Left lung (tissue), 10 donors: ENCODE measurements around the gene IGFL2. TPM values are rescaled to one million over a fixed set of nuclear protein-coding genes. Genes with fewer than 3 reads are reported as not detected.
A peak's percentile ranks its signal among the peaks of the same experiment; 100 is the strongest.

ENCODE experiments used
- ATAC-seq: fragments of 200-7000 bp; cut with Tn5 transposase; one replicate; pipeline ENCODE4 v1.9.1; 2020; ENCODE audit warnings: moderate library complexity
- DNase-seq, 4 donors: peaks; one replicate each; pipeline ENCODE4 v3.0.0-alpha.2; 2013 to 2020
- H3K27ac ChIP-seq, 2 donors: fragments of 200-600 bp; sonication (generic) in 1 of 2; one replicate each; pipeline versions ENCODE4 v1.5.0 to v1.8.0; 2020 to 2021
- H3K27me3 ChIP-seq, 2 donors: fragments of 200-600 bp; sonication (generic) in 1 of 2; one replicate each; pipeline versions ENCODE4 v1.5.0 to v1.8.0; 2020 to 2021
- H3K36me3 ChIP-seq, 2 donors: fragments of 200-600 bp; sonication (generic) in 1 of 2; one replicate each; pipeline versions ENCODE4 v1.5.0 to v1.8.0; 2020 to 2021
- H3K4me1 ChIP-seq, 2 donors: fragments of 200-600 bp; one replicate each; pipeline ENCODE4 v1.8.0; 2021
- H3K4me3 ChIP-seq, 2 donors: fragments of 200-600 bp; sonication (generic) in 1 of 2; one replicate each; pipeline versions ENCODE4 v1.5.0 to v1.8.0; 2020 to 2021; ENCODE audit warnings: mild to moderate bottlenecking in 1 of 2
- H3K9me3 ChIP-seq, 2 donors: fragments of 200-600 bp; sonication (generic) in 1 of 2; one replicate each; pipeline versions ENCODE4 v1.5.0 to v1.8.0; 2020 to 2021
- intact Hi-C, 2 donors: fragments of 100-400 bp; cut with DNase I; formaldehyde crosslinking; loops; one replicate each; pipeline versions ENCODE4 v1.11.2 to v1.14.2; 2022
- polyA plus RNA-seq, 6 donors: library from polyadenylated mRNA; unstranded; fragments of 120-200 nt; gene quantifications; one replicate each; pipeline ENCODE4 v1.2.1, GENCODE V29; 2013; ENCODE audit not compliant: insufficient read length in 6 of 6
- total RNA-seq, 2 donors: library from RNA; stranded (reverse); fragmentation: NEBNext Ultra II Directional; extraction: Animal tissue kit (Norgen Biotek cat#: 25700); gene quantifications; one replicate each; pipeline ENCODE4 v1.2.1, GENCODE V29; 2021
- TF ChIP-seq, protein P1 (sequence below), 2 donors: fragments of 200-600 bp; sonication (generic) in 1 of 2; IDR thresholded peaks; one replicate each; pipeline versions ENCODE4 v1.5.0 to v1.8.0; 2021; ENCODE audit warnings: antibody characterized with exemption in 2 of 2
- donor health status: DM: no; HTN: yes; CAD: no.
- donor health status: DM: no; HTN: no; CAD: no.

Gene IGFL2
- total and polyA plus RNA-seq, 8 donors, result 0.28 to 1.8 (median 1.3) TPM; not detected in 1

DNA sequence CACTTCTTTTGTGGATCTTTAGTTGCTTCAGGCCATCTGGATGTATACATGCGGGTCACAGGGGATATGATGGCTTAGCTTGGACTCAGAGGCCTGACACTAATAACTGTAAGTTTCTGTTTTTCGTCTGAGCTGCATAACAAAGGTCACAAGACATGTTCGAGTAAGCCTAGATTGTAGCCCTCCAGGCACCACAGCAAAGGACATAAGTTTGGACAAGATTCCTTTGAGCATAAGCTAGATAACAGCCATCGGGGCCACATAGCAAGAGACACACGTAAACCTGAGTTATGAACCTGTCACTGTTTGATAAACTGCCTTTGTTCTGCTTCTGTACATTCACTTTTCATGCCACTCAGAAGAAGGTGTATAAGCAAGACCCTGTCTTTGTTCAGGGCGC lies 38.2 kb upstream of the IGFL2 start:
- Histone ChIP-seq H3K9me3 (peaks cover 0 to under 1% of the 10 kb centered on the region in 2 donors), H3K27me3 (peaks cover 0 to 13% of the 10 kb centered on the region in 2 donors), H3K4me3 (no peak overlapping the region), H3K4me1 (no peaks in the 10 kb centered on the region), H3K27ac (no peak overlapping the region), H3K36me3 (no peaks in the 10 kb centered on the region)
- ATAC-seq (no peak), DNase-seq (no peak)
- intact Hi-C loops, result no loop called here
- TF ChIP-seq, protein P1, sequence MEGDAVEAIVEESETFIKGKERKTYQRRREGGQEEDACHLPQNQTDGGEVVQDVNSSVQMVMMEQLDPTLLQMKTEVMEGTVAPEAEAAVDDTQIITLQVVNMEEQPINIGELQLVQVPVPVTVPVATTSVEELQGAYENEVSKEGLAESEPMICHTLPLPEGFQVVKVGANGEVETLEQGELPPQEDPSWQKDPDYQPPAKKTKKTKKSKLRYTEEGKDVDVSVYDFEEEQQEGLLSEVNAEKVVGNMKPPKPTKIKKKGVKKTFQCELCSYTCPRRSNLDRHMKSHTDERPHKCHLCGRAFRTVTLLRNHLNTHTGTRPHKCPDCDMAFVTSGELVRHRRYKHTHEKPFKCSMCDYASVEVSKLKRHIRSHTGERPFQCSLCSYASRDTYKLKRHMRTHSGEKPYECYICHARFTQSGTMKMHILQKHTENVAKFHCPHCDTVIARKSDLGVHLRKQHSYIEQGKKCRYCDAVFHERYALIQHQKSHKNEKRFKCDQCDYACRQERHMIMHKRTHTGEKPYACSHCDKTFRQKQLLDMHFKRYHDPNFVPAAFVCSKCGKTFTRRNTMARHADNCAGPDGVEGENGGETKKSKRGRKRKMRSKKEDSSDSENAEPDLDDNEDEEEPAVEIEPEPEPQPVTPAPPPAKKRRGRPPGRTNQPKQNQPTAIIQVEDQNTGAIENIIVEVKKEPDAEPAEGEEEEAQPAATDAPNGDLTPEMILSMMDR (IDR thresholded peaks at IDR 0.05), result no peak

DNA sequence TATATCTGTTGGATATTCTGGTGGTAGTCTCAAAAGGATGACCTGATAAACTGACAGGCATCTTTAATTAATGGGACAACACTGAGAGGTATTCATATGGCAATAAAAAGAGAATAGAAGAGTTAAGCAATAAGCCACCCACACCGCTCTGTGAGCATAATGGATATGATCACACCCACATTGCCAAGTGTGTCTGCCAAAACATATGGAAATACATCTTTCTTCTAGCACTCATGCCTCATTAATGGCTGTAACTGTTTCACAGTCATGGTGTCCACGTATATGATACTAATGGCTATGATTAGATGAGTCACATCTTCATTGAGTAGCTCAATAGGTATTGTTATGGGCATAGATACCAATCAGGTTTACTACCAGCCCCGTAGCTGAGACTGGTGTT lies 36.7 kb upstream of the IGFL2 start:
- Histone ChIP-seq H3K4me3 (no peak overlapping the region), H3K9me3 (no peaks in the 10 kb centered on the region), H3K27me3 (peaks cover 0 to 25% of the 10 kb centered on the region in 2 donors), H3K4me1 (no peaks in the 10 kb centered on the region), H3K36me3 (no peaks in the 10 kb centered on the region), H3K27ac (no peak overlapping the region)
- no peak for ATAC-seq
- DNase-seq, result no peak
- intact Hi-C loops, result no loop called here
- TF ChIP-seq, protein P1 (IDR thresholded peaks at IDR 0.05), result no peak

DNA sequence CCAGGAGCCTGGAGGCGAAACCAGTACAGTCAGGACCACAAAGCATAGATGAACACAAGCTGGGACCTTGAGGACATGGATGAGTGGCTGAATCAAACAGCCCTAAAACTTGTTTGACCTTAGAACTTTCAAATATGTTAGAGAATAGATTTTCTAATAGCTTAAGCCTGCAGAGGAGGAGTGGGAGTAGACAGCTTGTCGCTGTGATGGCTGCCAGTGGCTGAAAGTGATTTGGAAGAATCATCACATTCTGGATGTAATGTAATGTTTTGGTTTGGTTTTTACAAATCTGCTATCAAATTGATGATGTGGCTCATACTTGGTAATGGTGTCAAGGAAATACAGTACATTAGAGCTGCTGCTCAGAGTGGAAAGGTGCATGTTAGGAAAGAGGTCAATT lies 35.5 kb upstream of the IGFL2 start:
- TF ChIP-seq, protein P1 (IDR thresholded peaks at IDR 0.05), result no peak
- H3K9me3 ChIP-seq, result no peaks in the 10 kb centered on the region
- intact Hi-C loops, result no loop called here
- no peak for DNase-seq
- H3K4me1 ChIP-seq, result no peaks in the 10 kb centered on the region
- H3K36me3 ChIP-seq, result no peaks in the 10 kb centered on the region
- H3K27ac ChIP-seq, result no peak overlapping the region
- no peak overlapping the region for H3K4me3 ChIP-seq
- ATAC-seq, result no peak
- peaks cover 0 to 25% of the 10 kb centered on the region in 2 donors for H3K27me3 ChIP-seq

DNA sequence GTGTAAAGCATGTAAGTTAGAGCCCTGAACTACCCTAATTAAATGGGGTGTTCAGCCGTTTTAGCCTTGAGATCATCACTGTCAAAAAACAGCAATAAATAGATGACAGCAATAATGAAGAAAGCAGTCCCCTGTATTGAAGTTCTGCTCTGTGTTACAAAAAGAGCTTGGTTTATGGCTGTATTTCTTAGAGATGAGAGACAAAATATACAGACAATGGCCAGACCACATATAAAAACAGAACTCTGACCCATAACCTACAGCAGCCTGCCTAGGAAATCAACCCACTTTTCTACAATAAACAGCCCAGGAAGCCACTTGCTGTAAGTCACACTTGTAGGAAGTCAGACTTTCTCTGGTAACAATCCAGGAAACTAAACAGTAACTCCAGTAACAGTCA lies 34.3 kb upstream of the IGFL2 start:
- intact Hi-C loops, result no loop called here
- no peaks in the 10 kb centered on the region for H3K4me1 ChIP-seq
- no peak overlapping the region for H3K27ac ChIP-seq
- H3K27me3 ChIP-seq, result peaks cover 0 to 27% of the 10 kb centered on the region in 2 donors
- H3K4me3 ChIP-seq, result no peak overlapping the region
- H3K9me3 ChIP-seq, result no peaks in the 10 kb centered on the region
- H3K36me3 ChIP-seq, result no peaks in the 10 kb centered on the region
- no peak for DNase-seq
- TF ChIP-seq, protein P1 (IDR thresholded peaks at IDR 0.05), result no peak
- ATAC-seq, result no peak

DNA sequence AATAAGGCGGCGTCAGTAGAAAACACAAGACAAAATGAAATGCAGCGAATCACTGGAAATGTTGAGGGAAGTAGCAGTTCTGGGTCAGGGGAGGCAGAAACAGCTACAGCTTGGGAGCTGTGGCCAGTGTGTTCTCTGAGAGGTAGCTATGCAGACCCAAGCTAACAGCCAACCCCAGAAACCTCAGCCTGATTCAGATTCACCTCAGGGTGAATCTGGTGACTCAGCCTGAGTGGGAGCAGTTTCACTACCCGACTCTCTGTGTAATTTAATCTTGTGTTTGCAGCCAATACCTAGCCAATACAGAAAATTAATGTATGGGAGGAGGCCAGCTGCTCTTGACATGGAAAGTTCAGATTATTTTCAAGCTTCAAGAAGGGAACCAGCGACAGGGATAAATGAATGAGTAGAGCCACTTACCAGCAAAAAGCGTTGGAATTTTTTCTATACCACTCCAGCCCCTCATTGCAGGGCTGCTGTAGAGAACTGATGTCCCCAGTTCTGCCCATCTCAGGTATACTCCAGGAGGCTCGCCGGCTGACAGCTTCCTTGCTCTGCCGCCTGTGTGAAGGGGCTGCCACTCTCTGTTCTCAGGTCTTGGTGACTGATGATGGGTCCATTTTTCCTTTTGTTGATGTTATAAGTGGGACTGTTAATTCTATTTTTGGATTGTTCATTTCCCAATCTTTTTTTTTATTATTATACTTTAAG lies 32.5 kb upstream of the IGFL2 start:
- H3K4me1 ChIP-seq, result no peaks in the 10 kb centered on the region
- no peak overlapping the region for H3K4me3 ChIP-seq
- H3K27me3 ChIP-seq, result peaks cover 0 to 33% of the 10 kb centered on the region in 2 donors
- no peak for DNase-seq
- H3K9me3 ChIP-seq, result no peaks in the 10 kb centered on the region
- H3K36me3 ChIP-seq, result no peaks in the 10 kb centered on the region
- H3K27ac ChIP-seq, result no peak overlapping the region
- TF ChIP-seq, protein P1 (IDR thresholded peaks at IDR 0.05), result no peak
- intact Hi-C loops, result no loop called here
- peak; percentile 64 for ATAC-seq
